ENCODE results near the gene DHX15. TPM values are rescaled to one million over a fixed set of nuclear protein-coding genes. Genes with fewer than 3 reads are reported as not detected.

Gene DHX15
- total and polyA plus RNA-seq, 4 experiments from 2014 or later: 33.3 to 131 (median 94.6) TPM

DNA sequence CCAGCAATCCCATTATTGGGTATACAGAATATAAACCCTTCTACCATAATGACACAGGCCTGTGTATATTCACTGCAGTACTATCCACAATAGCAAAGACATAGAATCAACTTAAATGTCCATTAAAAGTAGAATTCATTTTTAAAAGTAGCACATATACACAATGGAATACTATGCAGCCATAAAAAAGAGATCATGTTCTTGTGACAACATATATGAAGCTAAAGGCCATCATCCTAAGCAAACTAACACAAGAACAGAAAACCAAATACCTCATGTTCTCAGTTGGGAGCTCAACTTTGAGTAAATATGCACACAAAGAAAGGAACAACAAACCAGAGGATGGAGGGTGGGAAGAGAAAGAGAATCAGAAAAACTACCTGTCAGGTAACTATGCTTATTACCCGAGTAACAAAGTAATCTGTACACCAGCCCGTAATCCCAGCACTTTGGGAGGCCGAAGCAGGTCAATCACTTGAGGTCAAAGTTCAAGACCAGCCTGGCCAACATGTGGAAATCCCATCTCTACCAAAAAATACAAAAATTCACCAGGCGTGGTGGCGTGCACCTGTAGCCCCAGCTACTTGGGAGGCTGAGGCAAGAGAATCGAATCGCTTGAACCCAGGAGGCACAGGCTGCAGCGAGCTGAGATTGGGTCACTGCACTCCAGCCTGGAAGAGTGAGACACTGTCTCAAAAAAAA, 22.8 kb downstream of the DHX15 start:
- H3K9me3 ChIP-seq (ENCODE audit: control insufficient read depth in 1 of 2, low read length in 2 of 2): no peaks in the 10 kb centered on the region
- H3K27me3 Mint-ChIP-seq: no peaks in the 10 kb centered on the region
- ChIA-PET POLR2A (ENCODE audit: partially characterized antibody) (no interaction called here), CTCF (ENCODE audit: partially characterized antibody) (no interaction called here)
- H3K9me3 Mint-ChIP-seq: peaks cover 0 to 4% (median 2%) of the 10 kb centered on the region in 8 donors
- H3K36me3 ChIP-seq (ENCODE audit: insufficient read depth, low read length): no peaks in the 10 kb centered on the region
- peaks cover 61 to 93% (median 74%) of the 10 kb centered on the region in 4 donors for H3K4me1 Mint-ChIP-seq
- intact Hi-C loops (cut with micrococcal nuclease): no loop called here
- no peak overlapping the region for H3K4me3 ChIP-seq (ENCODE audit: low read length in 2 of 2)
- peak overlapping the region in 2 of 8 donors; percentile 27 to 49 for H3K4me3 Mint-ChIP-seq
- no peaks in the 10 kb centered on the region for H3K27me3 ChIP-seq (ENCODE audit: insufficient read depth, low read length)
- H3K36me3 Mint-ChIP-seq: peaks cover 29 to 46% of the 10 kb centered on the region in 2 donors
- peak overlapping the region in 2 of 7 donors; percentile 22 to 47 for H3K27ac Mint-ChIP-seq
- no peak for DNase-seq
- H3K4me1 ChIP-seq (ENCODE audit: insufficient read depth, low read length): peaks cover 71% of the 10 kb centered on the region
- H3K27ac ChIP-seq (ENCODE audit: low read depth, low read length): no peak overlapping the region

DNA sequence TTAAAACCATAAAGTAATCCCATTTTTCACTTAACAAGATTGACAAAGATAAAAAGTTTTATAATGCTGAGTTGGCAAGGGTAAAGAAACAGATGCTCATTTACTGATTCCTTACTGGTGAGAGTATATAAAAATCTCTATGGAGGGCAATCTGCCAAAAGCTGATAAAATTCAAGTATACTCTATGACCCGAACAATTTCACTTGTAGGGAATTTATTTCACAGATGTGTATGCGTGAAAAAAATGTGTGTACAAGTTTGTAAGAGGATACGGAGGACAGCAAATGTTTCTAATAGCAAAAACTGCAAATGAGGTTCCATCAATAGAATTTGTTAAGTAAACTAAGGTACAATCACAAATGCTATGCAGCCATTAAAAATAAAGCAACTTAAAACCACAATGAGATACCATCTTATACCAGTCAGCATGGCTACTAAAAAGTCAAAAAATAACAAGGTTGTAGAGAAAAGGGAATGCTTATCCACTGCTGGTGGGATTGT, 23.4 kb downstream of the DHX15 start:
- POLR2A ChIA-PET (ENCODE audit: partially characterized antibody): no interaction called here
- Mint-ChIP-seq H3K36me3 (peaks cover 35 to 51% of the 10 kb centered on the region in 2 donors), H3K27ac (peak overlapping the region in 2 of 7 donors; percentile 22 to 41), H3K27me3 (no peaks in the 10 kb centered on the region), H3K9me3 (peaks cover 0 to 4% (median 2%) of the 10 kb centered on the region in 8 donors), H3K4me3 (peak overlapping the region in 3 of 8 donors; percentile 17 to 50 (median 27)), H3K4me1 (peaks cover 63 to 93% (median 75%) of the 10 kb centered on the region in 4 donors)
- H3K9me3 ChIP-seq (ENCODE audit: control insufficient read depth in 1 of 2, low read length in 2 of 2): no peaks in the 10 kb centered on the region
- no peaks in the 10 kb centered on the region for H3K27me3 ChIP-seq (ENCODE audit: insufficient read depth, low read length)
- DNase-seq: no peak
- peaks cover 73% of the 10 kb centered on the region for H3K4me1 ChIP-seq (ENCODE audit: insufficient read depth, low read length)
- CTCF ChIA-PET (ENCODE audit: partially characterized antibody): no interaction called here
- intact Hi-C loops (cut with micrococcal nuclease): no loop called here
- no peaks in the 10 kb centered on the region for H3K36me3 ChIP-seq (ENCODE audit: insufficient read depth, low read length)
- H3K27ac ChIP-seq (ENCODE audit: low read depth, low read length): no peak overlapping the region
- H3K4me3 ChIP-seq (ENCODE audit: low read length in 2 of 2): no peak overlapping the region

DNA sequence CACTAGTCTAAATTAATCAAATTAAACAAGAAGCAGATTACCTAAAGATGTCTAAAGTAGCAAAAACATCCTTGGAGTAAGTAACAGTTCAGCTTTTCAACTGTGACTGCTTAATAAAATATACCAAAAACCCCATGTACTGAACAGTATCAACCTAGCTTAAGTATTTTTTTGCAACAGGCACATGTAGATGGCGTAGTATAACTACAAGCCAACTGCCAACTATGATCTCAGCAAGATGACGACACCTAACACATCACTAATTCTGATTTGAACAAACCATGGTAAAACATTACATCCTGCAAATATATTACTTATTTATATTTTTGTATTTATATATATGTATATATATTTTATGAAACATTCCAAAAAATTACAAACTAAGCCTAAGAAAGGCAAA, 24.5 kb downstream of the DHX15 start:
- peak overlapping the region in 3 of 8 donors; percentile 12 to 39 (median 22) for H3K4me3 Mint-ChIP-seq
- no peak overlapping the region for H3K4me3 ChIP-seq (ENCODE audit: low read length in 2 of 2)

DNA sequence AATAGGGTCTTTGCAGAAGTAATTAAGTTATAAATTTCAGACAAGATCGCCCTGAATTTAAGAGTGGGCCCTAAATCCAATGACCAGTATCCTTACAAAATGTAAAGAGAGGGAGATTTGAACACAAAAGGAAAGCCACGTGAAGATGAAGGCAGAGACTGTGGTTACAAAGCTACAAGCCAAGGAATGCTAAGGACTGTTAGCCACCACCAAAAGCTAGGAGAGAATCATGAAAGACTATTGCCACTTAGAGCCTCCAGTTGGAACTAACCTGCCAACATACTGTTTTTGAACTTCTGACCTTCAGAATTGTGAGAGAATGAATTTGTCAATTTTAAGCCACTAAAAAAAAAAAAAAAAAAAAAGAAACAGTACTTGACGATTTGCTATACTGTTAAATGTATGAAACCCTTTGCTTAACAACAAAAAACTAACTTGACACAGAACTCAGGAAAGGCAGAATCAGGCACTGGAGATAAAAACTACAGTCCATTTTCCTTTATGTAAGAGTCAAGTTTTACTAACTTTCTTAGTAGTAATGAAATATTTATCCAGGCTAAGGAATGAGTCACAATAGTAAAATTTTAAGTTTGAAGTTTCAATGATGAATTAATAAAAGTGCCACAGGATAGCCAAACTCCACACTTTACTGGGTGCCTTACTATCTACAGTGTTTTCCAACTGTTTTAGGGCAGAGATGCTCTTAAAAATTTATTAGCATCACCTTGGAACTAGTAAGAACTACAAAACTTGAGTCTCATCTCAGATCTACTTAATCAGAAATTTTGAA, 25.1 kb downstream of the DHX15 start:
- ChIA-PET CTCF (ENCODE audit: partially characterized antibody) (interaction anchor here (0.6 kb wide), 1 partner anchor 25 kb away, joined by 3 read pairs; the partner anchor contains the start of gene DHX15), POLR2A (ENCODE audit: partially characterized antibody) (no interaction called here)
- Mint-ChIP-seq H3K4me3 (peak overlapping the region in 5 of 8 donors; percentile 12 to 72 (median 39)), H3K27me3 (no peaks in the 10 kb centered on the region), H3K27ac (peak overlapping the region in 4 of 7 donors; percentile 22 to 74 (median 52)), H3K36me3 (peaks cover 34 to 51% of the 10 kb centered on the region in 2 donors), H3K4me1 (peaks cover 57 to 83% (median 67%) of the 10 kb centered on the region in 4 donors), H3K9me3 (peaks cover 0 to 4% (median 2%) of the 10 kb centered on the region in 8 donors)
- Histone ChIP-seq H3K9me3 (ENCODE audit: control insufficient read depth in 1 of 2, low read length in 2 of 2) (no peaks in the 10 kb centered on the region), H3K36me3 (ENCODE audit: insufficient read depth, low read length) (peaks cover 9% of the 10 kb centered on the region), H3K4me3 (ENCODE audit: low read length in 2 of 2) (no peak overlapping the region), H3K27me3 (ENCODE audit: insufficient read depth, low read length) (no peaks in the 10 kb centered on the region), H3K27ac (ENCODE audit: low read depth, low read length) (no peak overlapping the region), H3K4me1 (ENCODE audit: insufficient read depth, low read length) (peaks cover 56% of the 10 kb centered on the region)
- intact Hi-C loops (cut with micrococcal nuclease): no loop called here
- DNase-seq: no peak

More for the DNA sequence above, 24.5 kb downstream of the DHX15 start:
- Histone ChIP-seq H3K9me3 (ENCODE audit: control insufficient read depth in 1 of 2, low read length in 2 of 2) (no peaks in the 10 kb centered on the region), H3K27me3 (ENCODE audit: insufficient read depth, low read length) (no peaks in the 10 kb centered on the region), H3K36me3 (ENCODE audit: insufficient read depth, low read length) (peaks cover 3% of the 10 kb centered on the region), H3K4me1 (ENCODE audit: insufficient read depth, low read length) (peaks cover 63% of the 10 kb centered on the region), H3K27ac (ENCODE audit: low read depth, low read length) (no peak overlapping the region)
- DNase-seq: no peak
- peaks cover 0 to 4% (median 2%) of the 10 kb centered on the region in 8 donors for H3K9me3 Mint-ChIP-seq
- ChIA-PET POLR2A (ENCODE audit: partially characterized antibody) (no interaction called here), CTCF (ENCODE audit: partially characterized antibody) (interaction anchor here (0.6 kb wide), 1 partner anchor 25 kb away, joined by 3 read pairs; the partner anchor contains the start of gene DHX15)
- peaks cover 32 to 49% of the 10 kb centered on the region in 2 donors for H3K36me3 Mint-ChIP-seq
- intact Hi-C loops (cut with micrococcal nuclease): no loop called here
- peaks cover 60 to 89% (median 72%) of the 10 kb centered on the region in 4 donors for H3K4me1 Mint-ChIP-seq
- no peaks in the 10 kb centered on the region for H3K27me3 Mint-ChIP-seq
- peak overlapping the region in 3 of 7 donors; percentile 22 to 48 (median 26) for H3K27ac Mint-ChIP-seq

DNA sequence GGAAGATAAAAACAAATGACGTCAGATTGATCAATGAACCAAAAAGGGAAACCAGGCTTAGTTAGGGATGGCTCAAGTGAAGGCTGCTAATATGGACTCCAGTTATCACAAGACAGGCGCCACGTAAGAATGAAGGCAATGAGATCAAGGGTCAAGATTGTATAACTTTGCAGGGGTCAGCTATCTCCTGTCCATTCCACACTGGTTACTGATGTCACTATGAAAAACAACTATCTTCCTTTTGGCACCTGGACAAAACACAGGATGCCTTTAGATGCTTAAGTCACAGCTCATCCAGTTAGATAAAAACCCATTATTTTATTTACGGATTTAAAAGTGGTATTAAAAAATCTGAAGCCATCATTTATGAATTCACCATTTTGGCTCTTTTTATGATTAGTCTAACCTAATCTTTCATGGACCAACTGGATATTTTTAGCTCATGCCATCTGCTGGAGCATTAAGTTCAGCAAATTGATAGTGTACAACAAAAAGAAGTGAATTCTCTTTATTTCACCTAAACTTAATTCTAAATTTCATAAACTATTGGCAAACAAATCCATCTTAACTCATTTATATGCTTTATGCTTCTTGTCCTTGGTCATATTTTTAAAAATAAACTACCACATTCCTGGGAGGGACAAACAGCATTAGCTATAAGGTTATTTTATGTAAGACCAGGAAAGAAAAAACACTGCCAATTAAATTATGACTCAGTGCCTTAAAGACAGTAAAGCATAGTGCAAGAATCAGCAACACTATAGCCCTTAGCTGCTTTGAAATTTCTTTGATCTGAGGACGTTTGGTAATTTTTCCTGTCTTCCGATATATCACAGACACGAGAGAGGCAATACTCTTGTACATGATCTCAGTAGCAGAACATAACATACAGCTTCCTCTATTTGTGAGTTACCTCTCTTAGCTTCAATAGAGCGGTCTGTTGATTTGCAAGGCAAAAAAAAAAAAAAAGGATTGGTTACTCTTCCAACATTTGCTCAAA, 27.0 kb downstream of the DHX15 start:
- Histone ChIP-seq H3K4me1 (ENCODE audit: insufficient read depth, low read length) (peaks cover 50% of the 10 kb centered on the region), H3K36me3 (ENCODE audit: insufficient read depth, low read length) (peaks cover 11% of the 10 kb centered on the region), H3K9me3 (ENCODE audit: control insufficient read depth in 1 of 2, low read length in 2 of 2) (no peaks in the 10 kb centered on the region), H3K4me3 (ENCODE audit: low read length in 2 of 2) (no peak overlapping the region), H3K27me3 (ENCODE audit: insufficient read depth, low read length) (no peaks in the 10 kb centered on the region), H3K27ac (ENCODE audit: low read depth, low read length) (no peak overlapping the region)
- ChIA-PET CTCF (ENCODE audit: partially characterized antibody) (interaction anchor here (0.7 to 1.6 kb wide), 3 partner anchors 10 to 698 kb away, joined by 3 to 6 read pairs (median 4); no protein-coding TSS in a partner anchor), POLR2A (ENCODE audit: partially characterized antibody) (interaction anchor here (2.4 kb wide), 1 partner anchor 27 kb away, joined by 9 read pairs; the partner anchor contains the start of gene DHX15)
- intact Hi-C loops (cut with micrococcal nuclease): no loop called here
- H3K36me3 Mint-ChIP-seq: peaks cover 32 to 56% of the 10 kb centered on the region in 2 donors
- peaks cover 0 to 4% (median 2%) of the 10 kb centered on the region in 8 donors for H3K9me3 Mint-ChIP-seq
- H3K27ac Mint-ChIP-seq: peak overlapping the region; percentile 29 to 65 (median 49)
- H3K4me3 Mint-ChIP-seq: peak overlapping the region in 7 of 8 donors; percentile 17 to 79 (median 50)
- no peaks in the 10 kb centered on the region for H3K27me3 Mint-ChIP-seq
- no peak for DNase-seq
- H3K4me1 Mint-ChIP-seq: peaks cover 52 to 72% (median 62%) of the 10 kb centered on the region in 4 donors

DNA sequence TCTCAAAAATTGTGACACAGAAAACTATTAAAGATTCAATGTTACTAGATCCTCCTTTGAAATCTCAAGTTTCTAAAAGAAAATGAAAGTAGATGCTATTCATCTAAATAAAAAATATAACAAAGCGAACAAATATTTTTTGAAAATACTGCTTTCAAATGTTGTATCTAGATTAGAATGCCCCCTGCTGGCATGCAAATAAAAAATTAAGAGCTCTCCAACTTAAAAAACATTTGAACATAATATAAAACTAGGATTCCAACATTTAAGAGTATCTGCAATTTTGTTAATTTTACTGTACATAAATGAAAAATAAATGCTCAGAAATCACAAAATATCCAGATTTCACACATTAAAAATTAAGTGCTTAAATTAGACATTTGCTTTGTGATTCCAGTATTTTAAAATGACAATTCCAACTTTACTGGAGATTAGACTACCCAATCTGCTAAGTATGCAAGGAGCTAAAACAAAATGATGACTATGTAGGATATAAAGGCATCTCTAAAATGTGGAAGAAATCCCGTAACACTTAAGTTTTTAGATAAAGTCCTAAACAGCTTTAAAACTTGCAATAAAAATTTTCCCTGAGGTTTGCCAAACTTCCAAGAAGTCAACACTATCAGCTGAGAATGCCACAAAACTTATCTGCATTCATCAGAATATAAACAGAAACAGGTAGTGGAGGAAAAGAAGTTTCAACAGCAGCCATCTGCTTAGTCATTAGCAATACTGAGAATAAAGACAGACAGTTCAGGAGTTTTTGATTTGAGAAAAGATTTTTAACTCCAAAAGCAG, 32.7 kb downstream of the DHX15 start:
- intact Hi-C loops (cut with micrococcal nuclease): no loop called here
- Histone ChIP-seq H3K36me3 (ENCODE audit: insufficient read depth, low read length) (peaks cover 36% of the 10 kb centered on the region), H3K9me3 (ENCODE audit: control insufficient read depth in 1 of 2, low read length in 2 of 2) (no peaks in the 10 kb centered on the region), H3K27me3 (ENCODE audit: insufficient read depth, low read length) (no peaks in the 10 kb centered on the region), H3K4me3 (ENCODE audit: low read length in 2 of 2) (no peak overlapping the region), H3K4me1 (ENCODE audit: insufficient read depth, low read length) (peaks cover 26% of the 10 kb centered on the region), H3K27ac (ENCODE audit: low read depth, low read length) (no peak overlapping the region)
- peak in 1 of 5 donors; percentile 13 for DNase-seq
- Mint-ChIP-seq H3K27me3 (no peaks in the 10 kb centered on the region), H3K36me3 (peaks cover 35 to 72% of the 10 kb centered on the region in 2 donors), H3K9me3 (no peaks in the 10 kb centered on the region), H3K4me1 (peaks cover 24 to 44% (median 37%) of the 10 kb centered on the region in 4 donors), H3K27ac (peak overlapping the region in 1 of 7 donors; percentile 29), H3K4me3 (peak overlapping the region in 1 of 8 donors; percentile 15)
- ChIA-PET CTCF (ENCODE audit: partially characterized antibody) (interaction anchor here (0.7 to 2.4 kb wide), 7 partner anchors 12 to 62 kb away, joined by 3 to 9 read pairs (median 4); no protein-coding TSS in a partner anchor), POLR2A (ENCODE audit: partially characterized antibody) (interaction anchor here (1.6 kb wide), 1 partner anchor 33 kb away, joined by 3 read pairs; the partner anchor contains the start of gene DHX15)

Data from CD4-positive, alpha-beta memory T cell (primary cell).